Fibroblast of pulmonary artery (primary cell): Measurements from ENCODE around the gene HRCT1.

Experiments used
- DNase-seq: peaks from one replicate; pipeline ENCODE4 v3.0.0-alpha.2; 2010; ENCODE audit warnings: low read depth
- H3K4me3 ChIP-seq: replicated peaks from 2 replicates; pipeline ENCODE4 v1.5.1; 2011; ENCODE audit warnings: low read depth, mild to moderate bottlenecking, control low read depth, low read length, moderate library complexity
- CTCF ChIP-seq: IDR thresholded peaks from 2 replicates; pipeline ENCODE4 v1.5.1; 2011; ENCODE audit warnings: mild to moderate bottlenecking, control low read depth, low read length, inconsistent platforms; ENCODE audit errors: missing control alignments

HRCT1 gene

GRCh38 chr9:35942286-35942685, 36.3 kb downstream of the HRCT1 start:
- DNase-seq = no peak

DNA sequence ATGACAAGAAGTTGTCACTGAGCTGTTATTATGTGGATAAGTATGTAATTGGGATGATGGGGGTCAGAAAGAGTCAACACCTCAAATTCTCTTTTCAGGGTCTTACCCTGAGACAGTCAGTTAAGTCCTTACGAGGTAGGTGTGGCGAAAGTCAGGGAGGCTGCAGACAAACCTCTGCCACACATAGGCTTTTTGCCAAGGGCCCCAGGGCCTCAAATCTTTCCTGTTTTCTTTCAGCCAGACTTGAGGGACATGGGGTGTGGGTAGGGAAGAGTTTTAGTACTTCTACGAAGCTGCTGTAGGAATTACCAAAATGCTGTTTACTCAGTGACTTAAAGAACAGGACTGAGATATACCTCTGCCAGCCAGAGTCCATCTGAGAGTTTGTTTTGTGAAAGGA, 38.2 kb downstream of the HRCT1 start:
- no peak for DNase-seq
- no peak overlapping the region for H3K4me3 ChIP-seq
- no peak for TF ChIP-seq CTCF

More at GRCh38 chr9:35942286-35942685, 36.3 kb downstream of the HRCT1 start:
- no peak for TF ChIP-seq CTCF
- no peak overlapping the region for H3K4me3 ChIP-seq

DNA sequence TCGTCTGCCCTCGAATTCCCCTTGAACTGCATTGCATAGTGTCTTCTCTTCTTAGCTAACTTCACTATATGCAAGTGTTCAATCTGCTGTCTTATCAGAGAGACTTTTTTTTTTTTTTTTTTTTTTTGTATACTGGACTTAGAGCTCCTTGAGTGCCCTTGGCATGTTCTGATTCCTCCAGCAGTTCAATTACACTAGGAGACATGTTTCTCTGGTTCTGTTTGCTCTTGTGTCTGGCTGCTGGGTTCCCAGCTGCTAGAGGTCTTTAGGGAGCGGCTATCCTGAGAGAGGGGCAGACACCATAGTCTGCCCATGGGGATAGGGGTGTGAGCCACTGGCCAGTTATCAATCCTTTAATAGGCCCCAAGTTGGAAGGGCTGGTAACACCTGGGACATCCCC, 38.8 kb downstream of the HRCT1 start:
- no peak for TF ChIP-seq CTCF

DNA sequence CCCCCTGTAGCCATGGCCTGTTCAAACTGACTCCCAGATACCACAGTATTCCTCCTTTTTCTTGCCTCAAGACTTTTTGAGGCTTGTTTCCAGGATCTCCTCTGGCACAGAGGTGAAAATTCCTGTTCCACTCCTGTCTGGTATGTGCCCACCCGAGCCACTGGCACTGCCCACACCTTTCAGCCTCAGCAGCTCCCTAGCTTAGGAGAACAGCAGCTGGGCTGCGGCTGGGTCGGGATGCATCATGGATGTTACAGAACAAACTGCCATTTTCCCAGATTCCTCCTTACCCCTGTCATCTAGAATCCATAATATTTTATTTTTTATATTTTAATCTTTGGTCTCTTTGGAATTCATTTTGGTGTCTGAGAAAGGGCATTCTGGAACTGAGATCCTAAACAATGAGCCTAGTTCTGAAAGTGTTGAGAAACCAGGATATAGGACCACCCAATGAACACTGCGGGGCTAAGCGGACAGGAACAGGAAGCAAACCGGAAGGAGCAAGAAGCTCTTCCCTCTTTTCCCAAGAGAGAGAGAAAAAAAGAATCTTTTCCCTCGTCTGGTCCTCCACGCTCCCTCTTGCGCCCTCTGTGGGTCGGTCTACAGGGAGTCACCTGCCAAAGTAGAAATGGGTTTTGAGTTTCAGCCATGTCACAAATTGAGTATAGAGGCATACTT, 39.5 kb downstream of the HRCT1 start:
- peak; percentile 96 for TF ChIP-seq CTCF
- H3K4me3 ChIP-seq = no peak overlapping the region
- peak; percentile 89 for DNase-seq

More for the DNA sequence above, 38.8 kb downstream of the HRCT1 start:
- DNase-seq = no peak
- no peak overlapping the region for H3K4me3 ChIP-seq

- H3K4me3 ChIP-seq = no peak overlapping the region
- DNase-seq = peak; percentile 68
- TF ChIP-seq CTCF = no peak
These were observed 42.4 kb downstream of the HRCT1 start for GRCh38 chr9:35948451-35948850.

GRCh38 chr9:35948901-35949318, 42.9 kb downstream of the HRCT1 start:
- H3K4me3 ChIP-seq = no peak overlapping the region
- TF ChIP-seq CTCF = no peak
- DNase-seq = no peak

DNA sequence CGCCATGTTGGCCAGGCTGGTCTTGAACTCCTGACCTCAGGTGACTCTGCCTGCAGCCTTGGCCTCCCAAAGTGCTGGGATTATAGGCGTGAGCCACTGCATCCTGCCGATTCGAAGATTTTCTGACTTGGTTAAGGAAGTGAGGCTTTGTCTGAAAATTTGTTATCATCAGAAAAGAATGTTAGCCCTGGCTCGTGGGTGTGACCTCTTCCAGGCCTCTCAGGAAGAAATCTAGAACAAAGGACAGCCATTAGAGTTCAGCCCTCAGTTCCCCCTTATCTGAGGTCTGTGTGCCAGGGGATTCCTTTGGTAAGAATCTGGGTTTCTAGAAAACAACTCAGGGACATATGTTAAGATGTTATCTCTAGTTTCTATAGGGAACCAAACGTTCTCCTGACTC, 45.7 kb downstream of the HRCT1 start:
- DNase-seq = peak; percentile 81
- H3K4me3 ChIP-seq = no peak overlapping the region
- no peak for TF ChIP-seq CTCF
